ENCODE data around the gene MYZAP.

Gene MYZAP

GRCh38 chr15:57705746-57706404 lies 114.2 kb downstream of the MYZAP start:
- DNase-seq = peak; percentile 2

- DNase-seq = peak; percentile 85
These were observed 114.9 kb downstream of the MYZAP start, which contains the start of gene POLR2M for GRCh38 chr15:57706405-57707209. Gene POLR2M (plus strand): TSS chr15:57706714. CDS start chr15:57706843, 129 bp downstream.

GRCh38 chr15:57708047-57708446 lies 116.3 kb downstream of the MYZAP start:
- no peak for DNase-seq

GRCh38 chr15:57718309-57718708 lies 126.6 kb downstream of the MYZAP start:
- no peak for DNase-seq

- no peak for DNase-seq
These were observed 129.2 kb downstream of the MYZAP start for GRCh38 chr15:57720867-57721266.

- DNase-seq = no peak
These were observed 134.7 kb downstream of the MYZAP start for GRCh38 chr15:57726411-57726810.

GRCh38 chr15:57727031-57727430 lies 135.3 kb downstream of the MYZAP start:
- no peak for DNase-seq

GRCh38 chr15:57728436-57728835 lies 136.7 kb downstream of the MYZAP start:
- DNase-seq = no peak

- no peak for DNase-seq
These were observed 139.2 kb downstream of the MYZAP start for GRCh38 chr15:57730876-57731275.

- DNase-seq = no peak
These were observed 139.9 kb downstream of the MYZAP start for GRCh38 chr15:57731530-57732103.

GRCh38 chr15:57732526-57733331 lies 141.0 kb downstream of the MYZAP start:
- DNase-seq = no peak

- no peak for DNase-seq
These were observed 143.2 kb downstream of the MYZAP start for GRCh38 chr15:57734860-57735259.

Measured in DMS79 treated with DMSO at 0.1 percent for 48 hours (cell line).